PC-3 (cell line): ENCODE measurements around the gene PTBP2.

Source experiments
- CTCF ChIP-seq: fragments of 300-600 bp; sonication (generic); conservative IDR thresholded peaks from 2 replicates; pipeline ENCODE4 v1.5.1; 2017; ENCODE audit warnings: antibody characterized with exemption, low read depth, mild to moderate bottlenecking, low read length
- EZH2 ChIP-seq: fragments of 300-600 bp; sonication (generic); IDR thresholded peaks from one replicate; pipeline ENCODE4 v1.6.1; 2017; ENCODE audit warnings: antibody characterized with exemption, mild to moderate bottlenecking, low read length; ENCODE audit not compliant: unreplicated experiment

- no peak for TF ChIP-seq EZH2
- TF ChIP-seq CTCF = no peak
These were observed 111.8 kb downstream of the PTBP2 start for GRCh38 chr1:96833376-96833775.
